ENCODE measurements around the gene LY9. TPM values are rescaled to one million over a fixed set of nuclear protein-coding genes. Genes with fewer than 3 reads are reported as not detected.

Gene LY9
- polyA plus RNA-seq, 1 of the 3 experiments (the other 2 are of a cell fraction), result not detected

DNA sequence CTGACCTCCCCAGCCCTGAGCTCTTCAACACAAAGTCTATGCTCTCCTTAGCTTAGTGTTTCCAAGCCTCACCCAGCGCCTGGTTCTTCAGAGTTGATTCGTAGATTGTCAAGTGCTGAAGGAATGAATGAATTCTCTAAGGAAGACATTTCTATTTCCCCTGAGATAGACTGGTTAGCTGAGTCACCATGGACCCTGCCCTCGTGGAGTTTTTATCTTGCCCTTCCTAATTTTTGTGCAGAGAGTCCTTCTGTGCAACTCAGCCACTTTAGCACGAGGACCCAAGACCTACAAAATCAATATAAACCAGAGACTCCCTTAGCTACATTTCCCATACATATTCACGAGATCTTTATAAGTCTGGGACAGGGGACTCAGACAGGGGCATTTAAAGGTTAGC lies 69.4 kb downstream of the LY9 start (continued):
- TF ChIP-seq, protein P1, sequence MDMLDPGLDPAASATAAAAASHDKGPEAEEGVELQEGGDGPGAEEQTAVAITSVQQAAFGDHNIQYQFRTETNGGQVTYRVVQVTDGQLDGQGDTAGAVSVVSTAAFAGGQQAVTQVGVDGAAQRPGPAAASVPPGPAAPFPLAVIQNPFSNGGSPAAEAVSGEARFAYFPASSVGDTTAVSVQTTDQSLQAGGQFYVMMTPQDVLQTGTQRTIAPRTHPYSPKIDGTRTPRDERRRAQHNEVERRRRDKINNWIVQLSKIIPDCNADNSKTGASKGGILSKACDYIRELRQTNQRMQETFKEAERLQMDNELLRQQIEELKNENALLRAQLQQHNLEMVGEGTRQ (IDR thresholded peaks at IDR 0.05; ENCODE audit: borderline replicate concordance, low read depth, low read length), result no peak
- TF ChIP-seq FOXJ3 (CRISPR knock-in tag; IDR thresholded peaks at IDR 0.05) (no peak), EP300 (IDR thresholded peaks at IDR 0.05; ENCODE audit: borderline replicate concordance in 1 of 2, low read depth in 1 of 2, low read length in 1 of 2) (no peak), TEAD4 (IDR thresholded peaks at IDR 0.05; ENCODE audit: borderline replicate concordance, insufficient read depth) (no peak), ELF1 (IDR thresholded peaks at IDR 0.05) (no peak), MEF2A (IDR thresholded peaks at IDR 0.05; ENCODE audit: borderline replicate concordance, low read depth) (no peak), RFX5 (IDR thresholded peaks at IDR 0.05; ENCODE audit: low read length) (no peak)
- TF ChIP-seq, protein P2, sequence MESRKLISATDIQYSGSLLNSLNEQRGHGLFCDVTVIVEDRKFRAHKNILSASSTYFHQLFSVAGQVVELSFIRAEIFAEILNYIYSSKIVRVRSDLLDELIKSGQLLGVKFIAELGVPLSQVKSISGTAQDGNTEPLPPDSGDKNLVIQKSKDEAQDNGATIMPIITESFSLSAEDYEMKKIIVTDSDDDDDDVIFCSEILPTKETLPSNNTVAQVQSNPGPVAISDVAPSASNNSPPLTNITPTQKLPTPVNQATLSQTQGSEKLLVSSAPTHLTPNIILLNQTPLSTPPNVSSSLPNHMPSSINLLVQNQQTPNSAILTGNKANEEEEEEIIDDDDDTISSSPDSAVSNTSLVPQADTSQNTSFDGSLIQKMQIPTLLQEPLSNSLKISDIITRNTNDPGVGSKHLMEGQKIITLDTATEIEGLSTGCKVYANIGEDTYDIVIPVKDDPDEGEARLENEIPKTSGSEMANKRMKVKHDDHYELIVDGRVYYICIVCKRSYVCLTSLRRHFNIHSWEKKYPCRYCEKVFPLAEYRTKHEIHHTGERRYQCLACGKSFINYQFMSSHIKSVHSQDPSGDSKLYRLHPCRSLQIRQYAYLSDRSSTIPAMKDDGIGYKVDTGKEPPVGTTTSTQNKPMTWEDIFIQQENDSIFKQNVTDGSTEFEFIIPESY (IDR thresholded peaks at IDR 0.05; ENCODE audit: borderline replicate concordance, low read depth), result no peak

DNA sequence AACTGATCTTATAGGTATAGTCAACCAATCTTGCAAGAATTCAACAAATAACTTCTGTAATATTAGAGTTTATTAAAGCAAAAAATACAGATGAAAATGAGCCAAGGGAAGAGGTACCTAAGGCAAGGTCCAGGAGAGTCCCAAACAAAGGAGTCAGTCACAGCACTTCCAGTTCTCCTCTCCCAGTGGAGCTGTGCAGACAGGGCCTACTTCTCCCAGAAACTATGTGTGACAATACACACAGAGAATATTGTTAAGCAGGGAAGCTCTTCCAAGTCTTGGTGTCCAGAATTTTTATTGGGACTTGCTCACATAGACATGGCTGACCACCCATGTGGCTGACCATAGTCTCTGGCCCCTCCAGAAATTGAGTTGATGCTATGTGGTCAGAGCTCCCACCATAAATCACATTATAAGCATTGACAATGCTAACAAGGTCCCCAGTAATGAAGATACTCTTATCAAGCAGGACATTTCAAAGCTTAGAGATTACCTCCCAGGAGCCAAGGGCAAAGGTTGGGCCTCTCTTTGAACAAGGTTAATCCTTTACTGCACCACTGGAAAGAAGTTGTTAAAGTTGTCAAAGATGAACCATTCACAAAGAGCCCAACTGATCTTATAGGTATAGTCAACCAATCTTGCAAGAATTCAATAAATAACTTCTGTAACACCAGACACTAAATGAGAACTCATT lies 70.2 kb downstream of the LY9 start:
- Histone ChIP-seq H2AFZ (ENCODE audit: low read depth) (no peak overlapping the region), H3K9me2 (no peaks in the 10 kb centered on the region), H3K4me3 (ENCODE audit: low read depth in 2 of 2, low read length in 1 of 2) (no peak overlapping the region), H3K27me3 (ENCODE audit: insufficient read depth) (no peaks in the 10 kb centered on the region; the same call in 1 of the 2 replicates), H3K9me3 (no peaks in the 10 kb centered on the region), H3K9ac (no peak overlapping the region), H3F3A (replicated peaks; ENCODE audit: insufficient read depth) (no peaks in the 10 kb centered on the region), H3K36me3 (replicated peaks in 1 of 2; ENCODE audit: control insufficient read depth in 1 of 2, insufficient read depth in 2 of 2, low read length in 1 of 2) (no peaks in the 10 kb centered on the region), H3K27ac (ENCODE audit: low read depth in 2 of 2, low read length in 1 of 2) (no peak overlapping the region), H3K4me1 (ENCODE audit: control insufficient read depth in 1 of 2, insufficient read depth in 2 of 2, low read depth in 1 of 2, low read length in 1 of 2) (no peaks in the 10 kb centered on the region), H3K4me2 (no peak overlapping the region), H4K20me1 (ENCODE audit: insufficient read depth) (no peaks in the 10 kb centered on the region), H3K79me2 (ENCODE audit: insufficient read depth) (no peaks in the 10 kb centered on the region)
- TF ChIP-seq CHD2 (IDR thresholded peaks at IDR 0.05; ENCODE audit: low read length, partially characterized antibody), result no peak
- TF ChIP-seq, protein P3, sequence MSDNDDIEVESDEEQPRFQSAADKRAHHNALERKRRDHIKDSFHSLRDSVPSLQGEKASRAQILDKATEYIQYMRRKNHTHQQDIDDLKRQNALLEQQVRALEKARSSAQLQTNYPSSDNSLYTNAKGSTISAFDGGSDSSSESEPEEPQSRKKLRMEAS (IDR thresholded peaks at IDR 0.05; ENCODE audit: low read depth), result no peak
- no peak for TF ChIP-seq POLR2AphosphoS5 (IDR thresholded peaks at IDR 0.05; ENCODE audit: low read depth, low read length)
- TF ChIP-seq, protein P2 (IDR thresholded peaks at IDR 0.05; ENCODE audit: borderline replicate concordance, low read depth), result no peak
- TF ChIP-seq NRF1 (IDR thresholded peaks at IDR 0.05; ENCODE audit: low read depth, low read length), result no peak
- TF ChIP-seq TEAD4 (IDR thresholded peaks at IDR 0.05; ENCODE audit: borderline replicate concordance, insufficient read depth), result no peak
- no peak for TF ChIP-seq MXI1 (IDR thresholded peaks at IDR 0.05; ENCODE audit: low read depth, low read length)
- TF ChIP-seq TCF12 (IDR thresholded peaks at IDR 0.05), result no peak
- no peak for TF ChIP-seq FOXJ3 (CRISPR knock-in tag; IDR thresholded peaks at IDR 0.05)
- TF ChIP-seq, protein P4, sequence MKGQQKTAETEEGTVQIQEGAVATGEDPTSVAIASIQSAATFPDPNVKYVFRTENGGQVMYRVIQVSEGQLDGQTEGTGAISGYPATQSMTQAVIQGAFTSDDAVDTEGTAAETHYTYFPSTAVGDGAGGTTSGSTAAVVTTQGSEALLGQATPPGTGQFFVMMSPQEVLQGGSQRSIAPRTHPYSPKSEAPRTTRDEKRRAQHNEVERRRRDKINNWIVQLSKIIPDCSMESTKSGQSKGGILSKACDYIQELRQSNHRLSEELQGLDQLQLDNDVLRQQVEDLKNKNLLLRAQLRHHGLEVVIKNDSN (IDR thresholded peaks at IDR 0.05; ENCODE audit: borderline replicate concordance, low read depth), result no peak
- POLR2A ChIA-PET, result no interaction called here
- DNase-seq, result no peak
- CTCF ChIA-PET, result interaction anchor here (1.1 kb wide), 1 partner anchor 19 kb away, joined by 5 read pairs; the partner anchor contains the start of gene ITLN1

All from SK-N-SH (cell line).